ENCODE results near the gene DECR2.

- TF ChIP-seq, protein P1, sequence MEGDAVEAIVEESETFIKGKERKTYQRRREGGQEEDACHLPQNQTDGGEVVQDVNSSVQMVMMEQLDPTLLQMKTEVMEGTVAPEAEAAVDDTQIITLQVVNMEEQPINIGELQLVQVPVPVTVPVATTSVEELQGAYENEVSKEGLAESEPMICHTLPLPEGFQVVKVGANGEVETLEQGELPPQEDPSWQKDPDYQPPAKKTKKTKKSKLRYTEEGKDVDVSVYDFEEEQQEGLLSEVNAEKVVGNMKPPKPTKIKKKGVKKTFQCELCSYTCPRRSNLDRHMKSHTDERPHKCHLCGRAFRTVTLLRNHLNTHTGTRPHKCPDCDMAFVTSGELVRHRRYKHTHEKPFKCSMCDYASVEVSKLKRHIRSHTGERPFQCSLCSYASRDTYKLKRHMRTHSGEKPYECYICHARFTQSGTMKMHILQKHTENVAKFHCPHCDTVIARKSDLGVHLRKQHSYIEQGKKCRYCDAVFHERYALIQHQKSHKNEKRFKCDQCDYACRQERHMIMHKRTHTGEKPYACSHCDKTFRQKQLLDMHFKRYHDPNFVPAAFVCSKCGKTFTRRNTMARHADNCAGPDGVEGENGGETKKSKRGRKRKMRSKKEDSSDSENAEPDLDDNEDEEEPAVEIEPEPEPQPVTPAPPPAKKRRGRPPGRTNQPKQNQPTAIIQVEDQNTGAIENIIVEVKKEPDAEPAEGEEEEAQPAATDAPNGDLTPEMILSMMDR (IDR thresholded peaks at IDR 0.05 in 4 of 5, conservative IDR thresholded peaks at IDR 0.05 in 1 of 5): no peak
- no peak for TF ChIP-seq POLR2A (IDR thresholded peaks at IDR 0.05)
Measured at GRCh38 chr16:426906-427249, 25.2 kb downstream of the DECR2 start.

Data from gastrocnemius medialis (tissue), 4 donors.